K562 (cell line): ENCODE measurements around the gene CDKN2C. TPM values are rescaled to one million over a fixed set of nuclear protein-coding genes. Genes with fewer than 3 reads are reported as not detected.

Experiments
- AFF1 ChIP-seq, 2 experiments: fragments of 450-650 bp; IDR thresholded peaks; 2 replicates each; pipeline ENCODE4 v1.6.1; 2018; ENCODE audit warnings: mild to moderate bottlenecking in 2 of 2, low read depth in 1 of 2; ENCODE audit not compliant: partially characterized antibody in 2 of 2
- E2F6 ChIP-seq, 2 experiments: IDR thresholded peaks; 2 replicates each; pipeline ENCODE4 v1.6.1; 2011; ENCODE audit warnings: borderline replicate concordance in 1 of 2, control low read depth in 1 of 2, low read depth in 1 of 2, low read length in 1 of 2, mild to moderate bottlenecking in 1 of 2, mixed read lengths in 1 of 2, moderate library complexity in 1 of 2; ENCODE audit not compliant: insufficient read depth in 1 of 2, insufficient read length in 1 of 2, poor library complexity in 1 of 2, severe bottlenecking in 1 of 2; ENCODE audit errors: extremely low read depth in 1 of 2
- ESRRA ChIP-seq: fragments of 450-650 bp; IDR thresholded peaks from 2 replicates; pipeline ENCODE4 v1.6.1; 2014; ENCODE audit warnings: low read depth, mild to moderate bottlenecking, moderate library complexity, borderline replicate concordance
- POLR2G ChIP-seq: fragments of 200-400 bp; formaldehyde crosslinking; IDR thresholded peaks from 2 replicates; pipeline ENCODE4 v1.6.1; 2017; ENCODE audit warnings: low read depth, mild to moderate bottlenecking, antibody characterized with exemption, low read length, moderate library complexity
- RB1 ChIP-seq: fragments of 450-650 bp; IDR thresholded peaks from 2 replicates; pipeline ENCODE4 v1.6.1; 2017; ENCODE audit warnings: low read depth, mild to moderate bottlenecking
- RBM25 ChIP-seq: fragments of 200-400 bp; formaldehyde crosslinking; IDR thresholded peaks from 2 replicates; pipeline ENCODE4 v1.6.1; 2018; ENCODE audit warnings: low read length, low read depth, moderate library complexity; ENCODE audit not compliant: severe bottlenecking
- SPI1 ChIP-seq: IDR thresholded peaks from 2 replicates; pipeline ENCODE4 v1.6.1; 2011; ENCODE audit warnings: low read depth, low read length, control low read depth, borderline replicate concordance
- TOE1 ChIP-seq, 2 experiments: fragments of 450-650 bp in 1 of 2; sonication (generic) in 1 of 2; formaldehyde crosslinking in 1 of 2; IDR thresholded peaks; 2 replicates each; pipeline versions ENCODE4 v1.7.1 to v1.8.0; 2016 to 2022; ENCODE audit warnings: borderline replicate concordance in 2 of 2, mild to moderate bottlenecking in 2 of 2, antibody characterized with exemption in 1 of 2, inconsistent platforms in 1 of 2, low read depth in 1 of 2, missing genetic modification reagents in 1 of 2, moderate library complexity in 1 of 2
- TSC22D4 ChIP-seq: fragments of 450-650 bp; IDR thresholded peaks from 2 replicates; pipeline ENCODE4 v1.6.1; 2016; ENCODE audit warnings: missing genetic modification characterization, missing biosample characterization, control low read depth
- YY1 ChIP-seq, 3 experiments: IDR thresholded peaks; 2 replicates each; pipeline ENCODE4 v1.6.1; 2011; ENCODE audit warnings: low read length in 2 of 3, mild to moderate bottlenecking in 2 of 3, moderate library complexity in 2 of 3, borderline replicate concordance in 1 of 3, control low read depth in 1 of 3, low read depth in 1 of 3; ENCODE audit not compliant: insufficient read depth in 3 of 3, insufficient replicate concordance in 2 of 3, control insufficient read depth in 1 of 3, insufficient read length in 1 of 3; ENCODE audit errors: extremely low read depth in 1 of 3
- ZBTB7A ChIP-seq: IDR thresholded peaks from 2 replicates; pipeline ENCODE4 v1.6.1; 2011; ENCODE audit warnings: low read depth, mild to moderate bottlenecking, low read length, moderate library complexity, borderline replicate concordance; ENCODE audit not compliant: control insufficient read depth
- ZFP36 ChIP-seq: fragments of 150-350 bp; IDR thresholded peaks from 2 replicates; pipeline ENCODE4 v1.6.1; 2018; ENCODE audit warnings: low read length, low read depth; ENCODE audit not compliant: partially characterized antibody
- ZNF586 ChIP-seq: fragments of 450-650 bp; formaldehyde crosslinking; conservative IDR thresholded peaks from 2 replicates; pipeline ENCODE4 v1.4.0; 2020; ENCODE audit warnings: mild to moderate bottlenecking, moderate library complexity
- ZNF696 ChIP-seq: fragments of 250-450 bp; sonication (Bioruptor Pico); conservative IDR thresholded peaks from 2 replicates; pipeline ENCODE4 v1.4.0; 2020; ENCODE audit warnings: mild to moderate bottlenecking, moderate library complexity
- polyA plus RNA-seq, 8 experiments: library from polyadenylated mRNA; depleted of rRNA in 4 of 8; stranded (reverse) in 5 of 8; unstranded in 3 of 8; fragments of >200 nt; fragmentation: Nextera tagmentation in 2 of 8; fragmentation: Illumina TruSeq in 1 of 8; extraction: Ambion mirVana in 2 of 8; extraction: Trizol in 1 of 8; gene quantifications; 2 replicates each; pipeline versions ENCODE4 v1.2.1 to v1.2.3, GENCODE V29; 2011 to 2014; ENCODE audit warnings: inconsistent platforms in 1 of 8, missing spikeins in 1 of 8
- total RNA-seq, 7 experiments: library from RNA; depleted of rRNA in 6 of 7; stranded (reverse); fragments of >200 nt in 6 of 7; fragmentation: Illumina TruSeq in 2 of 7; extraction: Trizol in 2 of 7; gene quantifications; 2 replicates each; pipeline versions ENCODE4 v1.2.1 to v1.2.3, GENCODE V29; 2011 to 2021; ENCODE audit warnings: low replicate concordance in 1 of 7
- TF ChIP-seq, protein P1 (sequence below): fragments of 250-450 bp; sonication (Bioruptor Pico); IDR thresholded peaks from 2 replicates; pipeline ENCODE4 v1.5.0; 2021; ENCODE audit warnings: mild to moderate bottlenecking, borderline replicate concordance
- TF ChIP-seq, protein P2 (sequence below): sonication (generic); formaldehyde crosslinking; IDR thresholded peaks from 2 replicates; pipeline ENCODE4 v1.8.0; 2022; ENCODE audit warnings: missing genetic modification reagents, mild to moderate bottlenecking, borderline replicate concordance

Gene CDKN2C
- total and polyA plus RNA-seq, 9 of the 15 experiments (the other 6 are each of a cell fraction or from before 2014, with no cell fraction given): 11.9 to 74.3 (median 45.9) TPM

DNA sequence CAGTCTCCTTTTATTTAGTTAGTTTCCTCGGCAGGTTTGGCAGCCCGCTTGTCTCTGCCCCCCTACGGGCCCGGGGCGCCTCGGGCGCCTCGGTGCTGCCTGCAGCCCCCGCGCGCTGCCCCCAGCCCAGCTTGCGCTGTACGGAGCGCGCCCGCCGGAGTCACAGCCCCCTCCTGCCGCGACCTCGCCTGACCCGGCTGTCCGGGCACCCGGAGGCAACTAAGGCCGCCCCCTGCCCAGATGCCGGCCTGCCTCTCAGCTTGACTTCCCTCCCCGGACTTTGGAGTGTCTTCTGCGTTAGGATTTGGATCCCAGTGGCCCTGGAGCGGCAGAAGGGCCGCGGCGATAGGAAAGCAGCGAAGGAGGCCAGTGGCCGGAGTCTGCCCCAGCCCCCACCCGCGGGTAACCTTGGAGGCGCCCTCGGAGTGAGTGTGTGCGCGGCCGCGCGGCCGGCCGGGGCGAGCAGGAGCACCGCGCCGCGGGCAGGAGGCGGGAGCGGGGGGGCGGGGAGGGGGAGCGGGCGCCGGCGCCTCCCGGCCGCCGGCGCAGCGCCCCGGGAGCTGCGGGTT is 7.6 kb downstream of the CDKN2C start (continued):
- no peak for TF ChIP-seq ZNF696
- TF ChIP-seq TSC22D4: no peak
- TF ChIP-seq, protein P1, sequence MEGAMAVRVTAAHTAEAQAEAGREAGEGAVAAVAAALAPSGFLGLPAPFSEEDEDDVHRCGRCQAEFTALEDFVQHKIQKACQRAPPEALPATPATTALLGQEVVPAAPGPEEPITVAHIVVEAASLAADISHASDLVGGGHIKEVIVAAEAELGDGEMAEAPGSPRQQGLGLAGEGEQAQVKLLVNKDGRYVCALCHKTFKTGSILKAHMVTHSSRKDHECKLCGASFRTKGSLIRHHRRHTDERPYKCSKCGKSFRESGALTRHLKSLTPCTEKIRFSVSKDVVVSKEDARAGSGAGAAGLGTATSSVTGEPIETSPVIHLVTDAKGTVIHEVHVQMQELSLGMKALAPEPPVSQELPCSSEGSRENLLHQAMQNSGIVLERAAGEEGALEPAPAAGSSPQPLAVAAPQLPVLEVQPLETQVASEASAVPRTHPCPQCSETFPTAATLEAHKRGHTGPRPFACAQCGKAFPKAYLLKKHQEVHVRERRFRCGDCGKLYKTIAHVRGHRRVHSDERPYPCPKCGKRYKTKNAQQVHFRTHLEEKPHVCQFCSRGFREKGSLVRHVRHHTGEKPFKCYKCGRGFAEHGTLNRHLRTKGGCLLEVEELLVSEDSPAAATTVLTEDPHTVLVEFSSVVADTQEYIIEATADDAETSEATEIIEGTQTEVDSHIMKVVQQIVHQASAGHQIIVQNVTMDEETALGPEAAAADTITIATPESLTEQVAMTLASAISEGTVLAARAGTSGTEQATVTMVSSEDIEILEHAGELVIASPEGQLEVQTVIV (CRISPR knock-in tag): peak; percentile 69; the same call in 1 of the 2 replicates
- no peak for TF ChIP-seq AFF1 (IDR thresholded peaks at IDR 0.05; ENCODE audit: low read depth in 1 of 2, partially characterized antibody in 2 of 2)
- peak; percentile 37 to 75 for TF ChIP-seq E2F6 (IDR thresholded peaks at IDR 0.05; ENCODE audit: borderline replicate concordance in 1 of 2, extremely low read depth in 1 of 2, insufficient read depth in 1 of 2, insufficient read length in 1 of 2, low read depth in 1 of 2, low read length in 1 of 2, poor library complexity in 1 of 2, severe bottlenecking in 1 of 2)
- TF ChIP-seq ZFP36: no peak
- no peak for TF ChIP-seq RB1
- peak in 1 of 3 experiments; percentile 15 for TF ChIP-seq YY1 (IDR thresholded peaks at IDR 0.05; ENCODE audit: borderline replicate concordance in 1 of 3, control insufficient read depth in 1 of 3, extremely low read depth in 1 of 3, insufficient read depth in 3 of 3, insufficient read length in 1 of 3, insufficient replicate concordance in 2 of 3, low read depth in 1 of 3, low read length in 2 of 3)
- TF ChIP-seq ESRRA: peak; percentile 96
- TF ChIP-seq, protein P2, sequence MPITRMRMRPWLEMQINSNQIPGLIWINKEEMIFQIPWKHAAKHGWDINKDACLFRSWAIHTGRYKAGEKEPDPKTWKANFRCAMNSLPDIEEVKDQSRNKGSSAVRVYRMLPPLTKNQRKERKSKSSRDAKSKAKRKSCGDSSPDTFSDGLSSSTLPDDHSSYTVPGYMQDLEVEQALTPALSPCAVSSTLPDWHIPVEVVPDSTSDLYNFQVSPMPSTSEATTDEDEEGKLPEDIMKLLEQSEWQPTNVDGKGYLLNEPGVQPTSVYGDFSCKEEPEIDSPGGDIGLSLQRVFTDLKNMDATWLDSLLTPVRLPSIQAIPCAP (CRISPR knock-in tag): peak; percentile 69; the same call in 1 of the 2 replicates
- peak; percentile 23; the same call in 1 of the 2 replicates for TF ChIP-seq TOE1 (IDR thresholded peaks at IDR 0.05; ENCODE audit: borderline replicate concordance)
- TF ChIP-seq TOE1 (CRISPR knock-in tag; IDR thresholded peaks at IDR 0.05; ENCODE audit: borderline replicate concordance, low read depth): no peak
- TF ChIP-seq POLR2G: peak; percentile 97
- no peak for TF ChIP-seq RBM25
- TF ChIP-seq SPI1: 0 out of 2 replicates have a peak, but pooled peaks have one; percentile 18
- TF ChIP-seq ZBTB7A: peak; percentile 75
- TF ChIP-seq ZNF586: no peak
